C4-2B (cell line): ENCODE results near the gene SLCO6A1.

Experiments used
- ZFX ChIP-seq: fragments of 450-650 bp; IDR thresholded peaks from 2 replicates; pipeline ENCODE4 v1.6.1; 2017
- TF ChIP-seq, protein P1 (sequence below): fragments of 450-650 bp; conservative IDR thresholded peaks from 2 replicates; pipeline ENCODE4 v1.5.1; 2017; ENCODE audit warnings: mild to moderate bottlenecking

DNA sequence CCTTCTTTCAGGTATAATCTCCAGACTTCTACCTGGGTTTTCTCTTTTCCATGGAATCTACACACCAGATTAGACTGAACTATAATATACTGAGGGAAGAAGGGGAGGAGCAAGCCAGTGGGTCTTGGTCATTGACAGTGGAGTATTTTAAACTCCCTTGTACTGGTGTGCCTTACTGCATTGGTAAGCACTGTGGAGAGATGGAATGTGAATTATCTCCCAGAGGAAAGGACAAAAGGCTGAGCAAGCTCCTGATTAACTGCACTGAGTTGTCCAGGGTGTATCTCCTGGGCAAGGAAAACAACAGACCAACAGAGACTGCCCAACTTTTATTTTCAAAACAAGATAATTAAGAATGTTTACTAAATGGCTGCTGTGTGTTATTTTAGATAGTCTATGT, 29.8 kb upstream of the SLCO6A1 start:
- TF ChIP-seq, protein P1, sequence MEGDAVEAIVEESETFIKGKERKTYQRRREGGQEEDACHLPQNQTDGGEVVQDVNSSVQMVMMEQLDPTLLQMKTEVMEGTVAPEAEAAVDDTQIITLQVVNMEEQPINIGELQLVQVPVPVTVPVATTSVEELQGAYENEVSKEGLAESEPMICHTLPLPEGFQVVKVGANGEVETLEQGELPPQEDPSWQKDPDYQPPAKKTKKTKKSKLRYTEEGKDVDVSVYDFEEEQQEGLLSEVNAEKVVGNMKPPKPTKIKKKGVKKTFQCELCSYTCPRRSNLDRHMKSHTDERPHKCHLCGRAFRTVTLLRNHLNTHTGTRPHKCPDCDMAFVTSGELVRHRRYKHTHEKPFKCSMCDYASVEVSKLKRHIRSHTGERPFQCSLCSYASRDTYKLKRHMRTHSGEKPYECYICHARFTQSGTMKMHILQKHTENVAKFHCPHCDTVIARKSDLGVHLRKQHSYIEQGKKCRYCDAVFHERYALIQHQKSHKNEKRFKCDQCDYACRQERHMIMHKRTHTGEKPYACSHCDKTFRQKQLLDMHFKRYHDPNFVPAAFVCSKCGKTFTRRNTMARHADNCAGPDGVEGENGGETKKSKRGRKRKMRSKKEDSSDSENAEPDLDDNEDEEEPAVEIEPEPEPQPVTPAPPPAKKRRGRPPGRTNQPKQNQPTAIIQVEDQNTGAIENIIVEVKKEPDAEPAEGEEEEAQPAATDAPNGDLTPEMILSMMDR = no peak
- TF ChIP-seq ZFX = no peak
